Testis (tissue), 2 donors: Measurements from ENCODE around the gene TRIM14.

Source experiments
- POLR2A ChIP-seq: fragments of 450-650 bp; IDR thresholded peaks from one replicate; pipeline ENCODE4 v1.6.1; 2017; ENCODE audit warnings: antibody characterized with exemption, mild to moderate bottlenecking, moderate library complexity
- TF ChIP-seq, protein P1 (sequence below), 3 experiments: fragments of 450-650 bp in 2 of 3; fragments of 200-600 bp in 1 of 3; sonication (generic) in 1 of 3; IDR thresholded peaks; one replicate each; pipeline ENCODE4 v1.5.1; 2016 to 2019; ENCODE audit warnings: antibody characterized with exemption in 3 of 3, mild to moderate bottlenecking in 2 of 3, moderate library complexity in 1 of 3

- TF ChIP-seq, protein P1, sequence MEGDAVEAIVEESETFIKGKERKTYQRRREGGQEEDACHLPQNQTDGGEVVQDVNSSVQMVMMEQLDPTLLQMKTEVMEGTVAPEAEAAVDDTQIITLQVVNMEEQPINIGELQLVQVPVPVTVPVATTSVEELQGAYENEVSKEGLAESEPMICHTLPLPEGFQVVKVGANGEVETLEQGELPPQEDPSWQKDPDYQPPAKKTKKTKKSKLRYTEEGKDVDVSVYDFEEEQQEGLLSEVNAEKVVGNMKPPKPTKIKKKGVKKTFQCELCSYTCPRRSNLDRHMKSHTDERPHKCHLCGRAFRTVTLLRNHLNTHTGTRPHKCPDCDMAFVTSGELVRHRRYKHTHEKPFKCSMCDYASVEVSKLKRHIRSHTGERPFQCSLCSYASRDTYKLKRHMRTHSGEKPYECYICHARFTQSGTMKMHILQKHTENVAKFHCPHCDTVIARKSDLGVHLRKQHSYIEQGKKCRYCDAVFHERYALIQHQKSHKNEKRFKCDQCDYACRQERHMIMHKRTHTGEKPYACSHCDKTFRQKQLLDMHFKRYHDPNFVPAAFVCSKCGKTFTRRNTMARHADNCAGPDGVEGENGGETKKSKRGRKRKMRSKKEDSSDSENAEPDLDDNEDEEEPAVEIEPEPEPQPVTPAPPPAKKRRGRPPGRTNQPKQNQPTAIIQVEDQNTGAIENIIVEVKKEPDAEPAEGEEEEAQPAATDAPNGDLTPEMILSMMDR (IDR thresholded peaks at IDR 0.05): no peak
- no peak for TF ChIP-seq POLR2A
These were observed 27.0 kb downstream of the TRIM14 start for GRCh38 chr9:98091735-98092612.
